ENCODE data around the gene CDC7.

The CDC7 gene

GRCh38 chr1:91548376-91549040, 47.9 kb downstream of the CDC7 start:
- DNase-seq (ENCODE audit: low read depth, low spot score): no peak

- DNase-seq (ENCODE audit: low read depth, low spot score): no peak
Observed at GRCh38 chr1:91549041-91549735, 48.5 kb downstream of the CDC7 start.

GRCh38 chr1:91550961-91551360, 50.3 kb downstream of the CDC7 start:
- DNase-seq (ENCODE audit: low read depth, low spot score): no peak

GRCh38 chr1:91552091-91552490, 51.4 kb downstream of the CDC7 start:
- DNase-seq (ENCODE audit: low read depth, low spot score): no peak

- no peak for DNase-seq (ENCODE audit: low read depth, low spot score)
Observed at GRCh38 chr1:91552596-91552995, 51.9 kb downstream of the CDC7 start.

- no peak for DNase-seq (ENCODE audit: low read depth, low spot score)
Observed at GRCh38 chr1:91553177-91553591, 52.5 kb downstream of the CDC7 start.

- no peak for DNase-seq (ENCODE audit: low read depth, low spot score)
Observed at GRCh38 chr1:91555074-91555730, 54.6 kb downstream of the CDC7 start.

- DNase-seq (ENCODE audit: low read depth, low spot score): no peak
Observed at GRCh38 chr1:91555821-91556531, 55.3 kb downstream of the CDC7 start.

- DNase-seq (ENCODE audit: low read depth, low spot score): no peak
Observed at GRCh38 chr1:91556556-91556955, 55.9 kb downstream of the CDC7 start.

GRCh38 chr1:91557039-91557690, 56.5 kb downstream of the CDC7 start:
- no peak for DNase-seq (ENCODE audit: low read depth, low spot score)

GRCh38 chr1:91557826-91558225, 57.2 kb downstream of the CDC7 start:
- no peak for DNase-seq (ENCODE audit: low read depth, low spot score)

GRCh38 chr1:91559046-91559750, 58.5 kb downstream of the CDC7 start:
- DNase-seq (ENCODE audit: low read depth, low spot score): no peak

GRCh38 chr1:91559838-91560565, 59.4 kb downstream of the CDC7 start:
- no peak for DNase-seq (ENCODE audit: low read depth, low spot score)

- no peak for DNase-seq (ENCODE audit: low read depth, low spot score)
Observed at GRCh38 chr1:91564888-91565701, 64.4 kb downstream of the CDC7 start.

GRCh38 chr1:91567583-91567982, 66.9 kb downstream of the CDC7 start:
- no peak for DNase-seq (ENCODE audit: low read depth, low spot score)

GRCh38 chr1:91568261-91568660, 67.6 kb downstream of the CDC7 start:
- no peak for DNase-seq (ENCODE audit: low read depth, low spot score)

- no peak for DNase-seq (ENCODE audit: low read depth, low spot score)
Observed at GRCh38 chr1:91569411-91570119, 68.9 kb downstream of the CDC7 start.

GRCh38 chr1:91570120-91570448, 69.4 kb downstream of the CDC7 start:
- no peak for DNase-seq (ENCODE audit: low read depth, low spot score)

- DNase-seq (ENCODE audit: low read depth, low spot score): no peak
Observed at GRCh38 chr1:91572044-91572443, 71.4 kb downstream of the CDC7 start.
